Measurements from ENCODE around the gene FHOD3.

GRCh38 chr18:36518839-36519238 lies 221.3 kb downstream of the FHOD3 start:
- TF ChIP-seq POLR2AphosphoS5 (IDR thresholded peaks at IDR 0.05; ENCODE audit: low read depth) (no peak), GABPA (IDR thresholded peaks at IDR 0.05; ENCODE audit: low read depth) (no peak), SPI1 (IDR thresholded peaks at IDR 0.05; ENCODE audit: borderline replicate concordance, low read depth) (no peak)
- TF ChIP-seq, protein P1, sequence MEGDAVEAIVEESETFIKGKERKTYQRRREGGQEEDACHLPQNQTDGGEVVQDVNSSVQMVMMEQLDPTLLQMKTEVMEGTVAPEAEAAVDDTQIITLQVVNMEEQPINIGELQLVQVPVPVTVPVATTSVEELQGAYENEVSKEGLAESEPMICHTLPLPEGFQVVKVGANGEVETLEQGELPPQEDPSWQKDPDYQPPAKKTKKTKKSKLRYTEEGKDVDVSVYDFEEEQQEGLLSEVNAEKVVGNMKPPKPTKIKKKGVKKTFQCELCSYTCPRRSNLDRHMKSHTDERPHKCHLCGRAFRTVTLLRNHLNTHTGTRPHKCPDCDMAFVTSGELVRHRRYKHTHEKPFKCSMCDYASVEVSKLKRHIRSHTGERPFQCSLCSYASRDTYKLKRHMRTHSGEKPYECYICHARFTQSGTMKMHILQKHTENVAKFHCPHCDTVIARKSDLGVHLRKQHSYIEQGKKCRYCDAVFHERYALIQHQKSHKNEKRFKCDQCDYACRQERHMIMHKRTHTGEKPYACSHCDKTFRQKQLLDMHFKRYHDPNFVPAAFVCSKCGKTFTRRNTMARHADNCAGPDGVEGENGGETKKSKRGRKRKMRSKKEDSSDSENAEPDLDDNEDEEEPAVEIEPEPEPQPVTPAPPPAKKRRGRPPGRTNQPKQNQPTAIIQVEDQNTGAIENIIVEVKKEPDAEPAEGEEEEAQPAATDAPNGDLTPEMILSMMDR (IDR thresholded peaks at IDR 0.05; ENCODE audit: insufficient read depth, low read length), result no peak
- TF ChIP-seq, protein P2, sequence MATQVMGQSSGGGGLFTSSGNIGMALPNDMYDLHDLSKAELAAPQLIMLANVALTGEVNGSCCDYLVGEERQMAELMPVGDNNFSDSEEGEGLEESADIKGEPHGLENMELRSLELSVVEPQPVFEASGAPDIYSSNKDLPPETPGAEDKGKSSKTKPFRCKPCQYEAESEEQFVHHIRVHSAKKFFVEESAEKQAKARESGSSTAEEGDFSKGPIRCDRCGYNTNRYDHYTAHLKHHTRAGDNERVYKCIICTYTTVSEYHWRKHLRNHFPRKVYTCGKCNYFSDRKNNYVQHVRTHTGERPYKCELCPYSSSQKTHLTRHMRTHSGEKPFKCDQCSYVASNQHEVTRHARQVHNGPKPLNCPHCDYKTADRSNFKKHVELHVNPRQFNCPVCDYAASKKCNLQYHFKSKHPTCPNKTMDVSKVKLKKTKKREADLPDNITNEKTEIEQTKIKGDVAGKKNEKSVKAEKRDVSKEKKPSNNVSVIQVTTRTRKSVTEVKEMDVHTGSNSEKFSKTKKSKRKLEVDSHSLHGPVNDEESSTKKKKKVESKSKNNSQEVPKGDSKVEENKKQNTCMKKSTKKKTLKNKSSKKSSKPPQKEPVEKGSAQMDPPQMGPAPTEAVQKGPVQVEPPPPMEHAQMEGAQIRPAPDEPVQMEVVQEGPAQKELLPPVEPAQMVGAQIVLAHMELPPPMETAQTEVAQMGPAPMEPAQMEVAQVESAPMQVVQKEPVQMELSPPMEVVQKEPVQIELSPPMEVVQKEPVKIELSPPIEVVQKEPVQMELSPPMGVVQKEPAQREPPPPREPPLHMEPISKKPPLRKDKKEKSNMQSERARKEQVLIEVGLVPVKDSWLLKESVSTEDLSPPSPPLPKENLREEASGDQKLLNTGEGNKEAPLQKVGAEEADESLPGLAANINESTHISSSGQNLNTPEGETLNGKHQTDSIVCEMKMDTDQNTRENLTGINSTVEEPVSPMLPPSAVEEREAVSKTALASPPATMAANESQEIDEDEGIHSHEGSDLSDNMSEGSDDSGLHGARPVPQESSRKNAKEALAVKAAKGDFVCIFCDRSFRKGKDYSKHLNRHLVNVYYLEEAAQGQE (IDR thresholded peaks at IDR 0.05; ENCODE audit: insufficient replicate concordance, low read depth), result no peak
